GM18511 (cell line): Measurements from ENCODE around the gene SLC22A1.
"Not testable (repeated sequence)": the region's sequence is repeated elsewhere in the genome, so short reads cannot be mapped to it uniquely, and the experiment has no call there.

Source experiments
- ATAC-seq: cut with Tn5 transposase; IDR thresholded peaks from one replicate; pipeline ENCODE4 v1.9.1; 2021; ENCODE audit warnings: mild to moderate bottlenecking, moderate library complexity; ENCODE audit not compliant: unreplicated experiment

SLC22A1 gene

DNA sequence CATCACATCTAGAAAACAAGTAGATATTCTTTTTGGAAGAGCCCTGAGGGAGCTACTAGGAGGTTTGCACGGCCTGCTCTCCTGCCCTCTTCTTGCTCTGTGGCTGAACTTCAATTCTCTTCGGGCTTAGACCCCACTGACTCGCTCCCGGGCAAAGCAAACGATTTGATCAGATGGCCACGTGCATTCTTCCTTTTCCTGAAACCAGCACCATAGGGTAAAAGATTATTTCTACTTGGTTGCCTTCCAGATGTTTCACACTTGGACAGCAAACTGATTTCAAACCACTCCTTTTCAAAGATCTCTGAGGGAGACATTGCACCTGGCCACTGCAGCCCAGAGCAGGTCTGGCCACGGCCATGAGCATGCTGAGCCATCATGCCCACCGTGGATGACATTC is at the start of gene SLC22A1:
Gene SLC22A1 (plus strand): TSS at position 258 of the 400 bp plus-strand sequence. CDS start 121 bp downstream, at position 379.
- ATAC-seq = no peak

DNA sequence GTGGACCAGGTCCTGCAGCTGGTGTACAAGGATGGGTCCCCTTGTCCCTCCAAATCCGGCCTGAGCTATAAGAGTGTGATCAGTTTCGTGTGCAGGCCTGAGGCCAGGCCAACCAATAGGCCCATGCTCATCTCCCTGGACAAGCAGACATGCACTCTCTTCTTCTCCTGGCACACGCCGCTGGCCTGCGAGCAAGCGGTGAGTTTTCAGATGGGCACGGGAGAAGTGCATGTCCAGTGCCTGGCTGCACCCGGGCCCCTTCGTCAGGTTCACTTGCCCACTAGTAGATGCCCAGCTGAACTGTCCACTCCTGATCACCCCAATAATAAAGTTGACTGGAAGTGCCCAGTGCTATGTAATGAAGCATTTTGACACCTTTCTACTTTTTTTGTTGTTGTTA is 48.3 kb upstream of the SLC22A1 start:
- no peak for ATAC-seq

DNA sequence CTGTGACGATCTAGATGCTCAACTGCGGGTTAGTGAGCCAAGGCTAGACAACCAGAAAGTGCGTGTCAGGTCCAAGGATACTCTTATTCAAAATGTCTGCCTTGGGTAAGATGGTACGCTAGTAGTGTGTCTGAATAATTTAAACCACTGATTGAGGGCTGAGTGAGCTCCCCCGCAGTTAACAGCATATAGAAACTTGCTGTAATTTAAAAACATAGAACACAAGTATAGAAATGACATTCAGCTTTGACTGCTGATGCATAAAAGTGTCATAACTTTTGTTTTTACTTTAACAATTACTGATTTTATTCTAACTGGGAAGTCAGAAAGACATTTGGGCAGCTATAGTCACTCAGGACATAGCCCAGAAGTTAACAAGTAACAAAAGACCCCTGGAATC is 45.6 kb upstream of the SLC22A1 start:
- ATAC-seq = no peak

GRCh38 chr6:160077024-160077423 is 44.6 kb upstream of the SLC22A1 start:
- no peak for ATAC-seq

- ATAC-seq = no peak
Observed at GRCh38 chr6:160077526-160077925, 44.1 kb upstream of the SLC22A1 start.

GRCh38 chr6:160078883-160079685 is 42.5 kb upstream of the SLC22A1 start:
- no peak for ATAC-seq

GRCh38 chr6:160079686-160080043 is 42.0 kb upstream of the SLC22A1 start:
- no peak for ATAC-seq

DNA sequence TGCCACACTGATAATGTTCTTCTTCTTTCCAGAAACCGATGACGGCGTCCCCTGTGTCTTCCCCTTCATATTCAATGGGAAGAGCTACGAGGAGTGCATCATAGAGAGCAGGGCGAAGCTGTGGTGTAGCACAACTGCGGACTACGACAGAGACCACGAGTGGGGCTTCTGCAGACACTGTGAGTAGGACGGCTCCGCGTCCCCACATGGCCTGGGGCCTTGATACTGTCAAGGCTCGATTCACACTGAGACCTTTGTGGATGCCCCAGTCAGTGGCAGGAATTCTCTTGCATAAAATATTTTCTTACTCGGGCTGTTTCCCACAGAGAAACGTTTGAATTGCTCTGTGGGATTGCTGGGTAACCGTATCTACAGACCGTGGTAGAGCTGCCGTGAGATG is 41.5 kb upstream of the SLC22A1 start:
- no peak for ATAC-seq

DNA sequence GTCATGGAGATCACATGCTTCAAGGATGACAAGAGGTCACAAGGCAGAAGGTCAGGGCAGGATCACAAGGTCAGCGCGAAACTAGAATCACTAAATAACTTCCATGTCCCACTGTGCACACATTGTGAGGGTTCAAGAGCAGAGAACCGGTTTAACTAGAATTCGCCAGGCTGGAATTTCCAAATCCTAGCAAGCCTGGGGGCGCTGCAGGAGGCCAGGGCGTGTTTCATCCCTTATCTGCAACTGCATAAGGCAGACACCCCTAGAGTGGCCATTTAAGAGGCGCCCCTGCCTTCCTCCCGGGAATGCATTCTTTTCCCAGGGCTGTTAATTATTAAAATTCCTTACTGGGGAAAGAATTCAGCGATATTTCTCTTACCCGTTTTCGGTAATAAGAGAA is 40.2 kb upstream of the SLC22A1 start:
- ATAC-seq = no peak

DNA sequence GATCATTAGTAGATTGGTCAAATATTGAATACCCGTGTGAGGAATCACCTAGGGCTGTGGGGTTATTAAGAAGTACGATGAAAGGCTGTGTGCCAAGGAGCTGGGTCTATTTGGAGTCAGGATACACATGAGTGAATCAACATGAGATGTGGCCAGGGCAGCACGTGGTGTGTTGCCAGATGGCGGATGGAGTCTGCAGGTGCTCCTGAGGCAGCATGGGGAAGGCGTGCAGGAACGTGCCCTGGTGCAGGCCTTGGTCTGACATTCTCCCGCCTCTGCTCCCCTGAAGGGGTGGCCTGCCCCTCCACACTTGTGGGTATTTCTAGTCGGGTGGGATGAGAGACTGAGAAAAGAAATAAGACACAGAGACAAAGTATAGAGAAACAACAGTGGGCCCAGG is 39.0 kb upstream of the SLC22A1 start:
- no peak for ATAC-seq

GRCh38 chr6:160084198-160084776 is 37.3 kb upstream of the SLC22A1 start:
- ATAC-seq = no peak

DNA sequence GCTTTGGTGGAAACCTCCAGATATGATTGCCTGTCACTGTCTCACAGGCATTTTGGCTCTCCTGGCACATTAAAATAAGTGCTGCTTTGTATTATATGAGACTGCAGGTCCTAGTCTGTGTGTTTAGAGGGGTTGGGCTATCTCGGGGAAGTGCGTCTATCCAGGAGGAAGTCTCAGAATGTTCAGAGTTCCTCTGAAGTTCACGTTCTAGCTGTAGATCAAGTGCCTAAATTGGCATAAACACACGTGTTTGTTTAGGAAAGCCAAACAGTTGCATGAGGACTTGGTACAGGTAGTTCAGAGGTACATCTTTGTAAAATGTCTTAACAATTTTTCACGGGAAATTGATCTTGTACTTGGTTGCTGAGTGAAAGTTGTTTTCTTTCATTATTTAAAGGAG is 36.4 kb upstream of the SLC22A1 start:
- ATAC-seq = no peak

DNA sequence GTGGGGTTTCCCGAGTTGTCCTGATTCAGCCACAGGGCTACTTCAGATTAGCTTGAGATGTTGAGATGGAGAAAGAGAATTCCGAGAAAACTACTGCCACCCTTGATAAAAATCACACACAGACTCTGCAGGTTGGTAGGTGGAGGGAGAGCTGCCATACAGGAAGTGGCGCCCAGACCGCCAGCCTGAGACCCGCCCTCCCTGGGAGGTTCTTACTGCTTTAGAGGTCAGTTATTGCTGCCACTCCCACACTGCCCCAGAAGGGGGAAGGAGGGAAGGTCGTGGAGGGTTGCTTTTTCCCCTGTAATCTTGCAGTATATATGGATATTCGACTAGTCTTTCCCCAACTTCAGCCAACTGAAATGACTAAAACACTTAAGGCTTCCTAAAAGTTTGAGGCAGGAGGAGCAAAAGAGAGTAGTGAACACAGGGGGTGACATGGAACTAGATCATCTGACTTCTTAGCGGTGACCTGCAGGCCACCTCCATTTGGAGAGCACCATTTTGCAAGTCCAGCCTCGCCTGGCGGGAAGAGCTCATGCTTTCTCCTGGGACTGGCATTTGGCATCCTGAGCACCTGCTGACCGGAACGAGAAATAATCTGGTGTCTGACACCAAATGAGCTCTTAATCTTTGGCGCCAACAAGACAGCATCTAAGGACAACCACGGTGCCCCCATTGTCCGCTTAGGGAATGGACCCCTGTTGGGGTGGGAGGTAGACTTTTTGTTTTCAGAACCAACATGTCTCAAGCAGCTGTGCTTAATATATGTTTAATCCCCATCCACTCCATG is 35.7 kb upstream of the SLC22A1 start:
- no peak for ATAC-seq

DNA sequence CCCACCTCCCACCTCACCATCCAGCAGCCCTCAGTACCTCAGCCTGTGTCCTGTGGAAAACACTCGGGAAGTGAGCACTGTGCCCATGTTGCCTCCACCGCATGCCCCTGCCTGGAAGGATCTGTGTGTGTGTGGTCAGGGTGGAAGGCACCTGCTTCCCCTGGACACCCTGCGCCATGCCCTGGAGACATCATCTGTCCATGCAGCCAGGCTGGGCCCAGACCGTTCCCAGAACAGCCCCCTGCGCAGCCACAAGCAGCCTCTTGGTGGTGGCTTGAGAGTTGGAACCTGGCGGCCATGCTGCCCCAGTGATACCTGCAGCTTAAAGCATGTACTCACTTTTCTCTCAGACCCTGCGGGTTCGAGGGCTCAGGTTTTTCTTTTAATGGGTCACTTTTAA is 34.9 kb upstream of the SLC22A1 start:
- no peak for ATAC-seq

GRCh38 chr6:160088069-160088783 is 33.4 kb upstream of the SLC22A1 start:
- no peak for ATAC-seq

GRCh38 chr6:160088784-160089533 is 32.7 kb upstream of the SLC22A1 start:
- no peak for ATAC-seq

- ATAC-seq = no peak
Observed at GRCh38 chr6:160089534-160089897, 32.1 kb upstream of the SLC22A1 start.

DNA sequence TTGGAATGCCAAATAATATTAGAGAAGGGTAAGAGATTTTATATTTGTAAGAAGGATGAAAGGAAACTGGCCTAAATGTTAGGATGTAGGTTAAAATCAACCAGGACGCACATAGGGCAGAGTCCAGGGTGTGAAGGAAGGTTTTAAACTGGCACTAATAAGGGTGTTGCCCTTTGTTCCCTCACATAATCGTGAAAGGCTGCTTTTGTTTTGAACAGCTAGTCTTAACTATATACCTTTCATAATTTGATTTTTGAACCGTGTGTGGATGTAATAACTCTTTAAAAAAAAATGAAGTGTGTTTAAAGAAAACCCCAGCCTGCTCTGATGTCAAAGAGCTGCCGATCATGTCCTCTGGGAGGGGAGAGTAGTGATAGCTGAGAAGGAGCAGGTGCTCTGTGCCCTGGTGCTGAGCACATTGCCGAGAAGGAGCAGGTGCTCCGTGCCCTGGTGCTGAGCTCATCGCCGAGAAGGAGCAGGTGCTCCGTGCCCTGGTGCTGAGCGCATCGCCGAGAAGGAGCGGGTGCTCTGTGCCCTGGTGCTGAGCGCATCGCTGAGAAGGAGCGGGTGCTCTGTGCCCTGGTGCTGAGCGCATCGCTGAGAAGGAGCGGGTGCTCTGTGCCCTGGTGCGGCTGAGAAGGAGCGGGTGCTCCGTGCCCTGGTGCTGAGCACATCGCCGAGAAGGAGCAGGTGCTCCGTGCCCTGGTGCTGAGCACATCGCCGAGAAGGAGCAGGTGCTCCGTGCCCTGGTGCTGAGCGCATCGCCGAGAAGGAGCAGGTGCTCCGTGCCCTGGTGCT is 31.0 kb upstream of the SLC22A1 start:
- not testable (repeated sequence) for ATAC-seq

- not testable (repeated sequence) for ATAC-seq
Observed at GRCh38 chr6:160092176-160092575, 29.4 kb upstream of the SLC22A1 start.

- ATAC-seq = no peak
Observed at GRCh38 chr6:160092602-160093001, 29.0 kb upstream of the SLC22A1 start.
